ENCODE measurements around the gene GAA. TPM values are rescaled to one million over a fixed set of nuclear protein-coding genes. Genes with fewer than 3 reads are reported as not detected.

Gene GAA
- total and polyA plus RNA-seq, 2 of the 8 experiments (the other 6 are each of a cell fraction or from before 2014, with no cell fraction given): 14.8 to 30.0 TPM

DNA sequence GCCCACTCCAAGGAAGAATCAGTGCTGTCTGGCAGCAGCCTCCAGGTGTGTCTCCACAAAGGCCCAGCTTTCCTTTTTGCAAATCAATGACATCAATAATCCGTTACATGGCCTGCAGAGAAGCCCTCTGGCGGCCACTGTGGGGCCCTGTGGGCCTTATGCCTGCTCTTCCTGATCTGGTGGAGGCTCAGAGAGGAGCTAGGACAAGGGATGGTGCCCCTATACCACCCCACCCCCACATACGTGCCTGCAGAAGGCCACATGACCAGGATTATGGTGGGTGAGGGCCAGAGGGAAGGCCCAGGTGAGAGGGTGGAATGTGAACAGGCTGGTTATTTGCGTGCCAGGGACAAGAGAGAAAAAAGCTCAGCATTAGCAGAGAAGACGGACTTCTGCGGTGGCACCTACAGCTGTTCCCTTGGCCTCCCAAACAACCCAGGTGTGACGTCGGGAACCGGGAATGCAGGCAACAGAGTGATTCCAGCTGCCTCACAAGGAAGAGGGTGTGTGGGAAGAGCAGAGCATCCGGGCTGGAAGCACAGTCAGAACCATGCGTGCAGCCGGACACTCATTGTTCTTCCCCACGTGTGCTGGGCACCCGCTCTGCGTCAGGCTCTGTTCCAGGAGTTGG, 23.1 kb downstream of the GAA start (continued):
- TF ChIP-seq EP300 (IDR thresholded peaks at IDR 0.05; ENCODE audit: borderline replicate concordance in 1 of 2, low read depth in 2 of 2, low read length in 2 of 2) (0 out of 3 replicates have a peak, but pooled peaks of 1 of the 2 experiments have one; percentile 15), SIX5 (IDR thresholded peaks at IDR 0.05; ENCODE audit: low read depth, low read length) (no peak), TEAD4 (IDR thresholded peaks at IDR 0.05; ENCODE audit: low read depth, low read length) (peak; percentile 43), SRF (IDR thresholded peaks at IDR 0.05; ENCODE audit: low read depth, low read length) (peak; percentile 60), ZNF274 (IDR thresholded peaks at IDR 0.05; ENCODE audit: borderline replicate concordance, extremely low read depth, low read length) (no peak), YY1 (IDR thresholded peaks at IDR 0.05; ENCODE audit: low read depth, low read length) (0 out of 2 replicates have a peak, but pooled peaks have one; percentile 16), RXRA (IDR thresholded peaks at IDR 0.05; ENCODE audit: insufficient read depth, low read depth, low read length) (no peak), GTF2F1 (IDR thresholded peaks at IDR 0.05; ENCODE audit: borderline replicate concordance, low read depth, low read length) (no peak), RNF2 (IDR thresholded peaks at IDR 0.05; ENCODE audit: borderline replicate concordance, low read depth, low read length, missing control alignments, poor library complexity, severe bottlenecking) (no peak), CBX5 (IDR thresholded peaks at IDR 0.05; ENCODE audit: low read depth, low read length) (no peak), HDAC6 (IDR thresholded peaks at IDR 0.05; ENCODE audit: low read depth, low read length) (no peak), NANOG (IDR thresholded peaks at IDR 0.05; ENCODE audit: insufficient read depth, low read depth, low read length, poor library complexity, severe bottlenecking) (no peak), HDAC2 (IDR thresholded peaks at IDR 0.05; ENCODE audit: borderline replicate concordance in 1 of 2, low read depth in 2 of 2, low read length in 2 of 2) (peak; percentile 62 to 87; a peak in 2 of 4 replicates), RBBP5 (IDR thresholded peaks at IDR 0.05; ENCODE audit: borderline replicate concordance, low read depth, low read length) (peak; percentile 78; the same call in 1 of the 2 replicates), EGR1 (IDR thresholded peaks at IDR 0.05; ENCODE audit: borderline replicate concordance, low read depth, low read length) (no peak), SP2 (IDR thresholded peaks at IDR 0.05; ENCODE audit: low read length) (no peak)
